CD4-positive, alpha-beta T cell treated with Interleukin-4 for 4 hours (primary cell): ENCODE data around the gene PRKCB.
A peak's percentile ranks its signal among the peaks of the same experiment; 100 is the strongest.
"Not testable (repeated sequence)": the region's sequence is repeated elsewhere in the genome, so short reads cannot be mapped to it uniquely, and the experiment has no call there.

Experiments used
- DNase-seq: peaks from one replicate; pipeline ENCODE4 v3.0.0-alpha.2; 2020

The PRKCB gene

DNA sequence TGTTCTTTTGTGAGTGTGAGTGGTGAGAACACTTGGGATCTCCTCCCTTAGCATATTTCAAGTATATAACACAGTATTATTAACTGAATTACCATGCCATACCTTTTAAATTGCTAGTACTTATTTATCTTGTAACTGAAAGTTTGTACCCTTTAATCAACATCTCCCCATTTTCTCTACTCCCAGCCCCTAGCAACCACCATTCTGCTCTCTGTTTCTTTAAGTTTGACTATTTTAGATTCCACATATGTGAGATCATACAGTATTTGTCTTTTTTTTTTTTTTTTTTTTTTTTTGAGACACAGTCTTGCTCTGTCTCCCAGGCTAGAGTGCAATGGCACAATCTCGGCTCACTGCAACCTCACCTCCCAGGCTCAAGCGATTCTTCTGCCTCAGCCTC, 302.8 kb downstream of the PRKCB start:
- no peak for DNase-seq

DNA sequence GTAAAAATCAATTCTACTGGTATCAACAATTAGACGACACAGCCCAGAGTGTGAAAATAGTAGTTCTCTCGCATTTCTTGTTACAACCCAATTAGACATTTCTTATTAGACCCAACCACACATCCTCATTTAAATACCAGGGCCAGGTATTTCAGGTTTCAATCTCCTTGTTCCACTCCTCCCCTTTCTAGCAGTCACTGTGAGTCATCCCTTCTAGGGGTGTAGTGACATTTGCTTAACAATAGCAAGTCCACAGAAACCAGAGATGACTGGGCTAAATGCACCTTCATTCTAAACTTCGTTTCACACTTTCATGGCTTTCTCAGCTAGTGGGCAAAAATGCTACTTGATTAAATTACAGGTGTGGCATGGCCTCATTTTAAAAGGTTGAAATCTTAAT, 303.5 kb downstream of the PRKCB start:
- DNase-seq = no peak

DNA sequence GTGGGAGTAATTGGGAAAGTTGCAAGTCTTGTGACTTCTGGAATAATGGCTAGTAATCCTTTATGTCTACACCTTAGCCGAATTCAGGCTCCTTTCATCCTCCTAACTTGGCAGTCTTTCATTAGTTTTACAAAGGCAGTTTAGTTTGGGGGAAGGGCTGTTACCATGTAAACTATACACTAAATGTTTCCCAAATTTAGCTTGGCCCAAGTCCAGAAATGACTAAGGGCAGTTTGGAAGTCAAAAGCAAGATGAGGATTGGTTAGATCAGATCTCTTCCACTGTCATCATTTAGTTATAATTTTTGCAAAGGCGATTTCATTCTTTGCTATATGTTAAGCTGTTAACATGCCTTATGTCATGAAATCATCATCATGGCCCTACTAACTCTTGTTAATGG, 304.9 kb downstream of the PRKCB start:
- no peak for DNase-seq

DNA sequence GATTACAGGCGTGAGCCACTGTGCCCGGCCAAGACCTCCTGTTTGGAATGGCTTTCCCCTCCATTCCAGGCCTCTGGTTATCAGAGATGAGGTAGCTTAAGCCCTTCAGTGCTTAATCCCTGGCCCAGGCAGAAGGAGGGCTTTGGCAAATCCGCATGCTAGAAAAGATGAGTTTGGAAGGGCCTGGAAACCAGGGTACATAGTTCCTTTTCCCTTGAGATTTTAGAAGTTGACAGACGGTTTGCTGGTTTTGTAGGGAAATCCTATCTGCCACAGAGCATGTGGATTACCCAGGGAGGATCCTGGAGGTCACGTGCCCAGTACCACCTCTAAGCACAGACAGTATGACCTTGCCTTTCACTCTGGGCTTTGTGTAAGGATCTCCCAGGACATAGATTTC, 305.7 kb downstream of the PRKCB start:
- DNase-seq = no peak

DNA sequence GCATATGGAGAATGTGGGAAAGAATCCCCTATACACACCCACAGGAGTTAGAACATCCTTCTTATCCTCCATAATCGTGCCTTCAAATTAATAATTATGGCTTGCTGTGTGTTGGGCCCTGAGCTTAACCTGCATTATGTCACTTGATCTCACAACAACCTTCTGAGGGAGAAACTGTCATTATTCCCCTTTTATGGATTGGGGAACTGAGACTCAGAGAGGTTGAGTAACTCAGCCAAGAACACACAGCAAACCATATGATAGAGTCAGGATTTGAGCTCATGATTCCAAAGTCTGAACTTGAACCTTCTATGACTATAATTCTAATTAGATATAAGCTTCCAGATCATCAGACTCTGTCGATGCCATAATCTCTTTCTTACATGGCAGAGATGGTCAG, 306.1 kb downstream of the PRKCB start:
- no peak for DNase-seq

DNA sequence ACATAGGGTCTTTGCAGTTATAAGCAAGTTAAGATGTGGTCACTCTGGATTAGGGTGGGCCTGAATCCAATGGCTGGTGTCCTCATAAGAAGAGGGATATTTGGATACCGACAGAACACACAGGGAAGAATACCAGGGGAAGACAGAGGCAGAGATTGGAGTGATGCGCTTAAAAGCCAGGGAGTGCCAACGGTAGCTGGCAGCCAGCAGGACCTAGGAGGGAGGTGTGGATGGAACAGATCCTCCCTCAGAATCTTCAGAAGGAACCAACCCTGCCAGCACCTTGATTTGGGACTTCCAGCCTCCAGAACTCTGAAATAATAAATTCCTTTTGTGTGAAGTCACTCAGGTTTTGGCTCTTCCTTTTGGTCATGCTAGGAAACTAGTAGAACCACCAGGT, 310.1 kb downstream of the PRKCB start:
- DNase-seq = no peak

DNA sequence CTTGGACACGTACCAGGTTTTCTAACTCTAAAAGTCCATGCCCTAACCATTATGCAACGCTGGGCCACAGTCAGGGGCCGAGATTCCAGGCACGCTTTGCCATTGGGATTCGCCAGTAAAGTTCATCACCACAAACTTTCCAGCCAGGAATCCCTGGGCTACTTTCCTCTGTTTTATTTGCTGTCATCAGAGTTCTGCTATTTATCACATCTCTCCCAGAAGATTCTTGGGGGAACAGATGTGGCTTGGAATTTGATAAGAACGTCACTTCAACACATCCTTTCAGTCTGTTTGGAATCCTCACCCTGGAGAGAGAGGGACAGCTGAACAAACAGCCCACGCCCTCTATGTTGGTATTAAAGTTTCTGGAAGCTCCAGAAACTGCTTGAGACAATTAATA, 310.7 kb downstream of the PRKCB start:
- DNase-seq = no peak

DNA sequence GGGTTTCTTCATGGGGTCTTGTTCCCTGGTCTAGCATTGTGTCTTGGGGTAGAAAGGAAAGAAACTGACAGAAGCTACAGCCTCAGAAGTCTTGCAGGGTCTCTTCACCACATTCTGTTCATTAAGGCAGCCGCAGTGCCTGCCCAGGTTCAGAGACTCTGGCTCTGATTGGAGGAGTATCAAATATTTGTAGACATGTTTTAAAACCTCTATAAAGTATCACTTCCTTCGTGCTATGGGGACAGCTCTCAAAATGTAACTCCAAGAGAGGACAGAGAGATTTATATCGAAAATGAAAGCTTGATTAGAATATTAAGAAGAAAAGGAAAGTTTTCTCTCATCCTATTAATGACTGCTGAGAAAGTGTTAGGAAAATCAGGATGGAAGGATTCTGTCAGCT, 313.3 kb downstream of the PRKCB start:
- DNase-seq = no peak

DNA sequence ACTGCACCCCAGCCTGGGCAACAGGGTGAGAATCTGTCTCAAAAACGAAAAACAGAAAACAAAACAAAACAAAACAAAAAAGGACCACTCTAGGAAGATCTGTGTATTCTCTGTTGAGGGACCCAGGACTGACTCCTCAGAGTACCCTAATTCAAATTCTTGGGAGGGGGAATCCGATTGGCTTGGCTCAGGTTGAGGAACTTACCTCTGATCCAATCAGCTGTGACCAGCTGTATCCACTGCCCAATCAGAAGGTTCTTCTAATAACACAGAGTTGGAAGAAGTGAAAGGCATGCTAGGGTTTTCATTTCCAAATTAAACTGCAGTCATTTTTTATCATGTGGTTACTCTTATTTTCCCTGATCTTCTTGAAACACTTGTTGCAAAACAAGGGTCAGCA, 314.5 kb downstream of the PRKCB start:
- DNase-seq = no peak

DNA sequence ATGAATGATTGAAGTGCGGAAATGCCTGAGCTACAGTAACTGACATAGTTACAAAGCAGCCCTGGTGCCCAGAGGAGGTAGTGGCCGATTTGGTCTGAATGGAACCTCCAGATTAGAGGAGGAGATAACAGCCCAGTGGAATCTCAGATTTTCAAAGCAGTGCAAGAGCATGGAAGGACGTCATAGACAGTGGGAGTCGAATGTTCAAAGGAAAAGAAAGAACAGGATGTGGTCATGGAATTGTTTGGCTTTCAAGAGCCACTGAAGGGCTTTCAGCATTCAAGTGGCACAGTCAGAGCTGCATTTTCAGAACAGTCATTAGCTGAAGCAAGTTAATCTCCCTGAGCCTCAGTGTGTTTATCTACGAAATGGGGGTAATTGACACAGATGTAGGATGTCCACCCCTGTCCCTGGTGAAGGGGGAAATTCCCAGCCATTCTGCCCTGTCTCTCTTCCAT, 315.7 kb downstream of the PRKCB start:
- peak; percentile 7 for DNase-seq

DNA sequence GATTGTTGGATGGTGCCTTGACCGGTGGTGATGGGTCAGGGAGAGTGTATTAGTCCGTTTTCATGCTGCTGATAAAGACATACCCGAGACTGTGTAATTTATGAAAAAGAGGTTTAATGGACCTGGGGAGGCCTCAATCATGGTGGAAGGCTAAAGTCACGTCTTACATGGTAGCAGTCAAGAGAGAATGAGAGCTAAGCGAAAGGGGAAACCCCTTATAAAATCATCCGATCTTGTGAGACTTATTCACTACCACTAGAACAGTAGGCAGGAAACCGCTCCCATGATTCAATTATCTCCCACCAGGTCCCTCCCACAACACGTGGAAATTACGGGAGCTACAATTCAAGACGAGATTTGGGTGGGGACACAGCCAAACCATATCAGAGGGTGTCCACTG, 316.3 kb downstream of the PRKCB start:
- not testable (repeated sequence) for DNase-seq

DNA sequence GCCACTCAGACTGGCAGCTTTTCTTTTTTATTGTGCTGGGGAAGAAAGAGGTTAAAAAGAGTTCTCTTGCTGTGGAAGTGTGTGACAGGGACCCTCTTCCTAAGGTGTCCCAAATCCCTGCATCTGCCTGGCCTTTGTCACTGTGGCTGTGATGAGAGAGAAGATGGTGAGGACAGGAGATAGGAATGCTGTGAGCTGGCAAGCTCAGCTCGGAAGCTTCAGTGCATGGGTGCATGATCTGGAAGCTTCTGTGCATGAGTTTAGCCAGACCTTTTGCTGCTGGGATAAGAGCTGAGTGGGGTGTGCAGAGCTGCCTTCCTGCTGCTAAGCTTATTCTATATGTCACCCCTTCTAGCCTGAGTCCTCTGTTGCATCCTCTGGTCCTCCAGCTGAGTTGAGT, 317.0 kb downstream of the PRKCB start:
- DNase-seq = no peak

DNA sequence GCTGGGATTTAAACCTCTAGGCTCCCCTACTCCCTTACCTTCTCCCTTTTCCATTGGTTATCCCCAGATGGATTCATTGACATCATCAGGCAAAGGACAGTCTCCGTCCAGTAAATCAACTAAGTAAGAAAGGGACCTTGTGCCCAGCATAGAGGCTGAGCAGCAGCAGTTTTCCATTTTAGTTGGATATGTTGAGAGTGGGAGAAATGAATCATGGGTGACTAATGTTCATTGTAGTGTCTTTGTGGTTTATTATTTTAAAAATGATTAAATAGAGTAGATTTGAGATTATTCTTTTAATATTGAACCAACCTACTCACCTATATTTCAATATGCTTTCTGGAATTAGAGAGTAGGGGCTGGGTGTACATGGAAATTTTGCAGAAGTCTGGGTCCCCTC, 321.0 kb downstream of the PRKCB start:
- no peak for DNase-seq

DNA sequence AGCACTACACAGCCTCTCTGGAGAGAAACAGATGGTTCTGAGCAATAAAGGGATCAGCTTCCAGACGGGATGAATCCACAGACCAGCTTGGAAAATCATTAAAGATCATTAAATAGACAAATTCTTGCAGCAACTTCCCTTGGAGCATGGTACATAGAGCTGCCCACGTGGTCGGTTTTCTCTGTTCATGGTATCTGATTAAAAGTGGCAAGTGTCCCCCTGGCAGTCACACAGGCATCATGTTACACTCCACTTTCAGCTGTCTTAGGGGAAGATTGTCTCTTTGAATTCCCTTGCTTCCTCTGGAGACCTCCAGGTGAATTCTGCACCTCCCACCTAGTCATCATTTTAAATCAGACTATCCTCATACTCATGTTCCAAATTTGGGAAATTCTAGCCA, 328.2 kb downstream of the PRKCB start:
- DNase-seq = no peak

DNA sequence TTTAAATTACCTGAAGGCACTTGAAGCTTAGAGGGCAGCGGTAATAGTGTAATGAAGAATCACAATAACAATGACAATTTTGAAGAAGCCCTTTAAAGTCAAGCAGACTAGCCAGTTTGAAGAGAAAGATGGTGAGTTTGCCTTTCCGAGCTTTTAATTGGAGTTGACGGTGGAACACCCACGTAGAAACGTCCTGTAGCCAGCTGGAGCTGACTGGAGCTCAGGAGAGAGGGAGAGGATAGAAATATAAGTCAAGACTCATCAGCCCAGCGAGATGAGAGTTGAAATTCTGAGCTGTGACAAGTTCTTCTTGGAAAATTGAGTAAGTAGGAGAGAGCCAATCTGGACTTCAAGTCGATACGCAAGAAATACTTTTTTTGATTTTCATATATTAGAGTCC, 328.6 kb downstream of the PRKCB start:
- DNase-seq = no peak

DNA sequence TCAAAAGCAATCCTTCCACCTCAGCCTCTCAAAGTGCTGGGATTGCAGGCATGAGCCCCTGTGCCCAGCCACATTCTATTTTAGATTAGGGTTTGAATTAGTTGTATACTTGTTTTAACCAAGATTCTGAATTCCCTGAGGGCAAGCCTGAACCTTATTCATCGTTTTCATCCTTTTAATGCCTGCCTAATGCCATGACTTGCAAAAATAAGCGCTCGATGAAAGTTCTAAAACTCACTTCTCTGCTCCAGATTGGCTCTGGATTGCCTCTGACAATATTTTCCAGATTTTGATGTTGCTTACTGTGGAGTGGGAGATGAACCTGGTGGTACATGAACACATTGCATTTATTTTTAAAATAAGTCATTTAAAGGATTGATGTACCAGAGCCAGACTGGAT, 329.5 kb downstream of the PRKCB start:
- DNase-seq = no peak

DNA sequence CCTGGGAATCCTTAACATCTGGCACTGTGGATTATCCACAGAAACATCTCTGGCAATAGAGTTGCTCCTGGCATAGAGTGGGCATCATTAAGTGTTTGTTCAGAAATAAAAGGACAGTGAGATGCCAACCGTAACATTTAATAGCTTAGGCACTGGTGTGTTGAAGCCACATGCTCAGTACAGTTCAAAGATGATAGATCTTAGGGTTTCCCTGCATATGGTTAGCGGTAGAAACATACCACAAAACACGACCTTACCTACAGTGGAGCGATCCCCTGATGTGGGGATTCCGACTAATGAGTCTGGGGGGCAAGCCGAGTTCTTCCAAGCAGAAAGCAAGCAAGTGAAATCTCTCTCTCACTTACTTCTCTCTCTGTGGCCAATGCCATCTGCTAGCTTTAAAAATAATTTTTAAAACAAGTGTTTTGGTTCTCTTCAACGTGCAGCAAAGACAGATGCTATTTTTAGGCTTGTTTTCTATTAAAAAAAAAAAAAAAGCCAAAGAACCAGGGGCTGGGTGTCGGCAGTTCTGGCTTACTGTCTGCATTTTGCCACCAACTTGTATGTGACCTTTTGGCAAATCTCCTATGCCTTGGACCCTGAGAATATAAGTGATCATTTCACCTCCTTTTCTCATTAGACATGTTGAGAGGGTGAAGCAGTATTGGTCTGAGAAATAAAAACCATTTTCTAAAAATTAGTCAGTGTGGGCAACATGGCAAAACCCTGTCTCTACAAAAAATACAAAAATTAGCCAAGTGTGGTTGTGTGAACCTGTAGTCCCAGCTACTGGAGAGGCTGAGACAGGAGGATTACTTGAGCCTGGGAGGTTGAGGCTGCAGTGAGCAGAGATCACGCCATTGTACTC, 331.1 kb downstream of the PRKCB start:
- DNase-seq = no peak

DNA sequence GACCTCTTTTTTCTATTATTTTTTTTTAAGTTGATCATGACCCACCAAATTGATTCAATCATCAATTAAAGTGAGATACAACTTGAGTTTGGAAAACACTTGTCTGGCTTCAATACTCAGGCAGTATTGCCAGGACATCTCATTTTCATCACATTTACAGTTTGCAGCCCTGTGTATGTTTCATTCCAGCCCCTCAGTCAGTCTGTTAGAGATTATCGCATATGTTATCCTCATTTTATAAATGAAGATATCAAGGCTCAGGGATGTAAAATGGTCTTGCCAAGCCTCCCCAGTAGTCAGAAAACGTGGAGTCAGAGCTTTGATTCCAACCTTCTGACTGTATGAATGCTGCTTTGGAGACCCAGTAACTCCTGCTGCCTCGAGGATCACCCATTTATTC, 333.1 kb downstream of the PRKCB start:
- DNase-seq = no peak

DNA sequence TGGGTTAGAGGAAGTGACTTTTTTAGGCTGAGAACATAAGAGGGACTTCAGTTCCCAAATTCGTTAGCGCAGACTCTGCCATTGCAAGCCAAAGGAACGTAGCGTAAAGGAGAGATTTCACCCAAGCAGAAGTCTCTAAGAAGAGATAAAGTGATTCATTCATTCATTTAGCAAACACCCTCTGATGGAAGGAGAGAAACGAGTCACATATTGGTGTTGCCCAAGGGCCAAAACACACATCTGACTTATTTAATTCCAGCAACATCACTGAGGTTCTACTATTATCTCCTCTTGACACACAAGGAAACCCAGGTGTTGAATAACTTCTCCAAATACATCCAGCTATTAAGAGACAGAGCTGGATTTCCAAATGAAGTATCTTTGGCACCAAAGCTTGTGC, 334.6 kb downstream of the PRKCB start:
- DNase-seq = no peak

DNA sequence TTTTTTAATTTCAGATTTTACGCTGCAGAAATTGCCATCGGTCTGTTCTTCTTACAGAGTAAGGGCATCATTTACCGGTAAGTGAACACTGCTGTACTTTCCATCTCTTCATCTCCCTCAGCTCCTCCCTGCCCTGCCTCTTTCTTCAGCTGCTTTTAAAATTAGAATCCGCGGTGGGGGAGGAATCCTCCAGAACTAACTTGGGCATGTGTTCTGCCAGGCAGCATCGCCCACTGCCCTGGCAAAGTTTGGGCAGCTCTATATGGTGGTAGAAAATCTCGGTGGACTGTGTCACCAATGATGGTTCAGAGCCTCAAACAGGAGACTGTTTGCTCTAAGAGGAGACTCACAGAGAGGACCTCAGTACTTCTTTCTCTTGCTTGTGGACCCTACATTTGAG, 338.7 kb downstream of the PRKCB start:
- DNase-seq = no peak

DNA sequence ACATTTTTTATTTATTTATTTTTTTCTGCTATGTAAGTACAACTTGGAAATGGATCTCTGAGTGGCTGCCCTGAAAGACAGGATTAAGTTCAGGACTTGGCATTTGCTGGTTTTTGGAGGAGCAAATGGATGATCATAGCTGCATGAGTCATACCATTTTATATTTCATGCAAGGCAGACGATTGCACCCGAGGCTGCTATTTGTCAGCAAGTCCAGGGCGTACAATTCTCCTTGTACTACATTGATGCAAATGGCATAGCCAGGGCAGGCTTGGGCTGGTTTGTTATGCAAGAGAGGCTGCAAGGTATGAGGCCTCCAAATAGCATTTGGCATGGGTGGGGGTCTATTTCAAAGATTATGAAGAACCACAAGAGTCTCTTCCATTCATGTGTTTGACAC, 339.2 kb downstream of the PRKCB start:
- DNase-seq = no peak

DNA sequence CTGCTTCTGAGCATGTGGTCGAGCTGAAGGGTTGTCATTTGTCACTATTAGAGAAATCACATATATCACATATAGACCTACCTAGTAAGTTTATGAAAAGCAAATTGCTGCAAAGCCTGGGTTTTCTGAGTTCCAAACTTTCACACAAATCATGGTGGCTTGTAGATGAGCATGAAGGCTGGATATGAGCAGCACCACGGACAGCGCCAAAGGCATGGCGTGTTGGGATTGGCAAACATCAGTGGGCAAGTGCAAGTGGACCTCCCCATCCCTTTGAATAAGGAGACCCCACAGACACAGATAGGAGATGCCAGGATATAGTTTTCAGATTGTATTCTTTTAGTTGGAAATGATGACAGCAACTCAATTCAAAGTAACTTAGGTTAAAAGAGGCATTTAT, 342.7 kb downstream of the PRKCB start:
- DNase-seq = no peak

DNA sequence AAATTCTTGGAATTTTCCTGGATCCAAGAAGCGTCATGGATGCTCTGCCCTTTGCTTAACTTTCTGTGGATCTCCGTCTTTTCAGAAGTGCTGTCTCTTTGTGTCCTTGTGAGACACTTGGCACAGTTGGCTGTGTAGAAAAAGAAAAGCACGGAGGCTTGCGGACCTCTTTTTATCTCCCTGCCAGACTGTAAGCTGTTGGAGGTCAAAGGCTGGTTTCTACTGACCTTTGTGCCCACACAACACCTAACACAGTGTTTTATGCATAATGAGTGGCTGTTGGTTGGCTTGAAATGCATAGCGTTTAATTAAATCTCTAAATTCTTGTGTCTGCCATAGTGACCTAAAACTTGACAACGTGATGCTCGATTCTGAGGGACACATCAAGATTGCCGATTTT, 344.7 kb downstream of the PRKCB start:
- DNase-seq = no peak

DNA sequence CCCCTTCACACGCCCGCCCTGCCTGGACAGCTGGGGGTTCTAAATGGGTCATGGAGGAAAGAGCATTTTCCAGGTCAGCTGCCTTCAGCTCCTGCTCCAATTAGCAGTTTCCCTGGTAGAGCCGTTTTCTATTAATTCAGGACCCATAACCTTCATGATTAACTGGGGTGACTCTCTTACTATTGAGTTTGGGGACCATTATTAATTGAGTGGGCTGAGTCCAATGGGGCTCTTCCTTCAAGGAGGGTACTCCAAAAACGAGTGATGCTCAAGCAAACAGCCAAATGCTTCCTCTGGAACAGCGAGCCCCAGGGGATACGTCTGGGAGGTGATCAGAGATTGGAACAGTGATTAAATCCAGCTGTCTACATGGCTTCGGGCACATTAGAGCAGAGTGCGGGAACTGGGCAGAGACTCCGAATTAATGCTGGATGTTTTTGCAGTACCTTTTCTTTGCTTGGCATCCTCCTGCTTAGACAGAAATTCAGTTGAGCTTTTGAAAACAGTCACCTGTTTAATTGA, 352.3 kb downstream of the PRKCB start:
- DNase-seq = no peak

DNA sequence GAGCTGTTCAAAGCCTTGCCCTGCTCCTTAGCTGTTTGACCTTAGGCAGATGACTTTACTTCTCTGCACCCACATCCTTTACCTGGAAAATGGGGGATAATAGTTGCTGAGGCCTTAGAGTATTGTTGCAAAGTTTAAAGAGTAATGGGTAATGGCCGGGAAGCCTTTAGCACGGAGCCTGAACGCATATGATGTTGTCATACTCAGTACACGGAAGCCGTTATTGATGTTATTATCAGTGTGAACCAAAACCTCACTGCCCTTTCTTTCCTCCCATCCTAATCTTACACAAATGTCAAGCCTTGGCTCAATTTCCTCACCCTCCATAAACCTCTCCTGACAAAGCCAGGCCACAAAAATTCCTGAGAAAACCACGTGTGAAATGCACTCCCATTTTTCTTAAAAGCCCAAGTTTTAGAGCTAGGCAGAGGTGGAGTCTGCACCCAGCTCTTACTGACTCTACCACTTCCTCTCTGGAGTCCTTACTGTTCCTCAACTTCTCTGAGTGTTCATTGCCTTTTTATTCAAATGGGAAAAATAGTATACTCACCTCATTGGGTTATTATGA, 353.1 kb downstream of the PRKCB start:
- DNase-seq = no peak
